ENCODE results near the gene ABCD4. TPM values are rescaled to one million over a fixed set of nuclear protein-coding genes. Genes with fewer than 3 reads are reported as not detected.

The ABCD4 gene
- total and polyA plus RNA-seq, 2 of the 4 experiments (the other 2 are of a cell fraction) = 12.2 to 20.4 TPM

- no peak overlapping the region for H4K91ac ChIP-seq (ENCODE audit: insufficient read depth, low read depth, low read length)
- ChIA-PET POLR2A (ENCODE audit: unreplicated experiment) (no interaction called here), CTCF (interaction anchor here (0.9 to 1.3 kb wide), 2 partner anchors 16 to 165 kb away, joined by 3 to 5 read pairs; no protein-coding TSS in a partner anchor)
- H2AK5ac ChIP-seq (ENCODE audit: low read depth, low read length) = no peak overlapping the region
- H3K36me3 ChIP-seq (ENCODE audit: control insufficient read depth, insufficient read depth, low read length) = no peaks in the 10 kb centered on the region
- dilution Hi-C loops (cut with HindIII; ENCODE audit: low sequenced_read_pairs, unreplicated experiment) = no loop called here
- peaks cover 5% of the 10 kb centered on the region; the same call in 1 of the 2 replicates for H3K4me1 ChIP-seq (ENCODE audit: control insufficient read depth, insufficient read depth, low read length)
- no peak overlapping the region for H3K56ac ChIP-seq (ENCODE audit: extremely low read depth, insufficient read depth, low read length)
- peak; percentile 78 for ATAC-seq (ENCODE audit: low read depth)
- no TSS peak for BruUV-seq (replicated peaks)
- H3K9me1 ChIP-seq (ENCODE audit: insufficient read depth, low read length) = no peaks in the 10 kb centered on the region
- no peak overlapping the region for H2BK20ac ChIP-seq (ENCODE audit: low read depth, low read length)
- H4K5ac ChIP-seq (ENCODE audit: low read depth, low read length) = no peak overlapping the region
- no peaks in the 10 kb centered on the region for H3K79me1 ChIP-seq (ENCODE audit: low read depth in 1 of 2, low read length in 2 of 2)
- no peaks in the 10 kb centered on the region for H3K9me3 ChIP-seq (ENCODE audit: control insufficient read depth, insufficient read depth, low read length)
- H4K8ac ChIP-seq (ENCODE audit: low read depth in 2 of 2, low read length in 2 of 2) = no peak overlapping the region
- H2BK15ac ChIP-seq (ENCODE audit: low read depth, low read length) = no peak overlapping the region
- no peak overlapping the region for H3K4me2 ChIP-seq (ENCODE audit: low read depth, low read length)
- H2BK120ac ChIP-seq (ENCODE audit: low read depth, low read length) = no peak overlapping the region
- no peak overlapping the region for H3K27ac ChIP-seq (ENCODE audit: insufficient read depth, low read length)
- H3K14ac ChIP-seq (replicated peaks; ENCODE audit: low read depth, low read length) = no peak overlapping the region
- H4K20me1 ChIP-seq (ENCODE audit: insufficient read depth, low read length) = no peaks in the 10 kb centered on the region
- no peak for TF ChIP-seq MAFK (IDR thresholded peaks at IDR 0.05; ENCODE audit: low read depth, low read length)
- TF ChIP-seq SMC3 (IDR thresholded peaks at IDR 0.05; ENCODE audit: low read depth, low read length) = peak; percentile 34
- TF ChIP-seq RAD21 (IDR thresholded peaks at IDR 0.05; ENCODE audit: low read length) = peak; percentile 43
- TF ChIP-seq, protein P1, sequence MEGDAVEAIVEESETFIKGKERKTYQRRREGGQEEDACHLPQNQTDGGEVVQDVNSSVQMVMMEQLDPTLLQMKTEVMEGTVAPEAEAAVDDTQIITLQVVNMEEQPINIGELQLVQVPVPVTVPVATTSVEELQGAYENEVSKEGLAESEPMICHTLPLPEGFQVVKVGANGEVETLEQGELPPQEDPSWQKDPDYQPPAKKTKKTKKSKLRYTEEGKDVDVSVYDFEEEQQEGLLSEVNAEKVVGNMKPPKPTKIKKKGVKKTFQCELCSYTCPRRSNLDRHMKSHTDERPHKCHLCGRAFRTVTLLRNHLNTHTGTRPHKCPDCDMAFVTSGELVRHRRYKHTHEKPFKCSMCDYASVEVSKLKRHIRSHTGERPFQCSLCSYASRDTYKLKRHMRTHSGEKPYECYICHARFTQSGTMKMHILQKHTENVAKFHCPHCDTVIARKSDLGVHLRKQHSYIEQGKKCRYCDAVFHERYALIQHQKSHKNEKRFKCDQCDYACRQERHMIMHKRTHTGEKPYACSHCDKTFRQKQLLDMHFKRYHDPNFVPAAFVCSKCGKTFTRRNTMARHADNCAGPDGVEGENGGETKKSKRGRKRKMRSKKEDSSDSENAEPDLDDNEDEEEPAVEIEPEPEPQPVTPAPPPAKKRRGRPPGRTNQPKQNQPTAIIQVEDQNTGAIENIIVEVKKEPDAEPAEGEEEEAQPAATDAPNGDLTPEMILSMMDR (conservative IDR thresholded peaks at IDR 0.05; ENCODE audit: low read depth, low read length) = peak; percentile 64
- no peak overlapping the region for H3K4ac ChIP-seq (ENCODE audit: low read depth, low read length)
- H2BK5ac ChIP-seq (ENCODE audit: low read depth, low read length, poor library complexity, severe bottlenecking) = no peak overlapping the region
- no peak overlapping the region for H3K18ac ChIP-seq (ENCODE audit: low read depth, low read length)
- H2AFZ ChIP-seq (replicated peaks; ENCODE audit: low read length, poor library complexity) = peak overlapping the region; percentile 16
- intact Hi-C loops (cut with micrococcal nuclease) = loop anchor here (1.0 kb wide), 1 partner anchor 154 kb away; no protein-coding TSS in a partner anchor
- peak; percentile 38 for DNase-seq
- H3K9ac ChIP-seq (ENCODE audit: low read depth, low read length) = no peak overlapping the region
- no peak overlapping the region for H2AK9ac ChIP-seq (replicated peaks; ENCODE audit: low read depth, low read length, poor library complexity)
- peaks cover 27% of the 10 kb centered on the region for H3K27me3 ChIP-seq (ENCODE audit: control insufficient read depth, insufficient read depth, low read length)
- no peak overlapping the region for H3K23ac ChIP-seq (ENCODE audit: low read depth, low read length)
- H3K4me3 ChIP-seq (ENCODE audit: insufficient read depth, low read depth, low read length) = no peak overlapping the region
- in situ Hi-C loops (cut with MboI; ENCODE audit: low sequenced_read_pairs) = no loop called here
- no CpG with 5 or more reads among the region's 3 CpGs for WGBS, 2 experiments (ENCODE audit: extremely low coverage in 2 of 2, insufficient read length in 1 of 2)
Measured at GRCh38 chr14:74324931-74325361, 22.2 kb upstream of the ABCD4 start.

Data from IMR-90 (cell line).